Neural crest cell (in vitro differentiated cells): ENCODE data around the gene IQGAP1. TPM values are rescaled to one million over a fixed set of nuclear protein-coding genes. Genes with fewer than 3 reads are reported as not detected.
A peak's percentile ranks its signal among the peaks of the same experiment; 100 is the strongest.

Source experiments
- DNase-seq: peaks from one replicate; pipeline ENCODE4 v3.0.0; 2021; ENCODE audit warnings: low read depth, mixed read lengths, low spot score
- H3K27ac Mint-ChIP-seq: one replicate; pipeline ENCODE4 v1.8.0; 2021; ENCODE audit warnings: mild to moderate bottlenecking, mixed read lengths; ENCODE audit not compliant: unreplicated experiment
- H3K27me3 Mint-ChIP-seq: 2 replicates; pipeline ENCODE4 v1.8.0; 2021; ENCODE audit warnings: low read depth, mild to moderate bottlenecking, mixed read lengths
- H3K36me3 Mint-ChIP-seq: 2 replicates; pipeline ENCODE4 v1.8.0; 2021; ENCODE audit warnings: low read depth, mild to moderate bottlenecking, mixed read lengths
- H3K4me1 Mint-ChIP-seq: 2 replicates; pipeline ENCODE4 v1.8.0; 2021; ENCODE audit warnings: mixed read lengths
- H3K4me3 Mint-ChIP-seq: one replicate; pipeline ENCODE4 v1.8.0; 2021; ENCODE audit warnings: mild to moderate bottlenecking, mixed read lengths
- H3K9me3 Mint-ChIP-seq: 2 replicates; pipeline ENCODE4 v1.8.0; 2021; ENCODE audit warnings: mixed read lengths
- total RNA-seq: library from RNA; stranded (reverse); gene quantifications from 2 replicates; pipeline ENCODE4 v1.2.1, GENCODE V29; 2021
- TF ChIP-seq, protein P1 (sequence below): fragments of 200-600 bp; sonication (generic); conservative IDR thresholded peaks from 2 replicates; pipeline ENCODE4 v1.5.0; 2021; ENCODE audit warnings: antibody characterized with exemption, mild to moderate bottlenecking

Gene IQGAP1
- total RNA-seq, 1 donor from 2014 or later: 46.1 TPM

DNA sequence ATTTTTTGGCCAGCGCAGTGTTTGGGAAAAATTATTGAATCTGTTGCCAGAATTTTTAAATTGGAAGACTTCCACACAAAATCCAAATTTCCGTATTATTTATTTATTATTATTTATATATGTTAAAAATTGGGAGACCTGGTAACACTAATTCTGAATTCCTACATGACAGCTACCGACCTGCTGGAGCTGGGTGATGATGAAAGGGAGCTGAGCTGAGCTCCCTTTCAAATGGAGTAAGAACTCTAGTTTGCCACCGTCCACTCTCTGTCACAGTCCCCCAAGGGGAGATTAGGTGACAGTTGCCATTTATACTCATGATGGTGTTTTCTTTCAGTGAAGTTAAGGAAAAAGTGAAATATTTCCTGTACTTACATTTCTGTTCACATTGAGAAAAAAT lies 143.1 kb downstream of the IQGAP1 start:
- TF ChIP-seq, protein P1, sequence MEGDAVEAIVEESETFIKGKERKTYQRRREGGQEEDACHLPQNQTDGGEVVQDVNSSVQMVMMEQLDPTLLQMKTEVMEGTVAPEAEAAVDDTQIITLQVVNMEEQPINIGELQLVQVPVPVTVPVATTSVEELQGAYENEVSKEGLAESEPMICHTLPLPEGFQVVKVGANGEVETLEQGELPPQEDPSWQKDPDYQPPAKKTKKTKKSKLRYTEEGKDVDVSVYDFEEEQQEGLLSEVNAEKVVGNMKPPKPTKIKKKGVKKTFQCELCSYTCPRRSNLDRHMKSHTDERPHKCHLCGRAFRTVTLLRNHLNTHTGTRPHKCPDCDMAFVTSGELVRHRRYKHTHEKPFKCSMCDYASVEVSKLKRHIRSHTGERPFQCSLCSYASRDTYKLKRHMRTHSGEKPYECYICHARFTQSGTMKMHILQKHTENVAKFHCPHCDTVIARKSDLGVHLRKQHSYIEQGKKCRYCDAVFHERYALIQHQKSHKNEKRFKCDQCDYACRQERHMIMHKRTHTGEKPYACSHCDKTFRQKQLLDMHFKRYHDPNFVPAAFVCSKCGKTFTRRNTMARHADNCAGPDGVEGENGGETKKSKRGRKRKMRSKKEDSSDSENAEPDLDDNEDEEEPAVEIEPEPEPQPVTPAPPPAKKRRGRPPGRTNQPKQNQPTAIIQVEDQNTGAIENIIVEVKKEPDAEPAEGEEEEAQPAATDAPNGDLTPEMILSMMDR: no peak
- Mint-ChIP-seq H3K4me1 (peaks cover 48% of the 10 kb centered on the region), H3K27me3 (peaks cover 2% of the 10 kb centered on the region), H3K36me3 (peaks cover 6% of the 10 kb centered on the region), H3K4me3 (peak overlapping the region; percentile 94), H3K27ac (no peak overlapping the region), H3K9me3 (no peaks in the 10 kb centered on the region)
- DNase-seq: no peak

DNA sequence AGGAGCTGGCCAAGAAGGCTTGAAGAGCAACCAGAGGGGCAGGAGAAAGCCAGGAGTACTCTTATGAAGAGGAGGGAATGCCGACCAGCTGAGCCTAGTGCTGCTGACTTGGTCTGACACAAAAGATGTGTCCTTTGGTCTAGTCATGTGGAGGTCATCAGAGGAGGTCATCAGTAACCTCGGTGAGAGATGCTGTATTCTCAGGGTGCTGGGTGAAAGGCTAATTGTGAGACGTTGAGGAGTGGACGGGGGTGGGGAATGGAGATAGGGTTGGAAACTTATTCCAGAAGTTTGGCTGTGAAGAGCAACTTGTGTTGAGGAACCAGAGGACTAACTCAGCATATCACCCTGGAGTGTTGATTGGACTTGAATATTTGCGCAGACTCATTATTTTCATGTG lies 147.2 kb downstream of the IQGAP1 start:
- Mint-ChIP-seq H3K27me3 (peaks cover 2% of the 10 kb centered on the region), H3K4me1 (peaks cover 42% of the 10 kb centered on the region)

DNA sequence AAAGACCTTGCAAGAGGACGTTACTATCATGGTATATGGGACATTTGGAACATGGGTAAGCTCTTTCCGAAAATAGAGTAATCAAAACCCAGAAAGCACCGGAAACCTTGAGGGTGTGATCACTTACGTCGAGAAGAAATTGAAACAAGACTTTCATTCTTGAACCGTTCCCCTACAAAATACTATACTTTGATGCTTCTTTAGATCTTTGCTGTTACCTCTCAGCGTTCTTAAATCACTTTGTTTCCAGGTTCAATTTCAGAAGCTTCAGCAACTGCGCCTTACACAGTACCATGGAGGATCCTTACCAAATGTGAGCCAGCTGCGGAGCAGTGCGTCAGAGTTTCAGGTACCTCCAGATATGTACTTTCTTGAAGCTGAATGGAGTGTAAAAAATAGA lies 151.7 kb downstream of the IQGAP1 start:
- Mint-ChIP-seq H3K4me1 (peaks cover 10% of the 10 kb centered on the region), H3K4me3 (no peak overlapping the region), H3K27me3 (no peaks in the 10 kb centered on the region), H3K27ac (no peak overlapping the region), H3K36me3 (peaks cover 10% of the 10 kb centered on the region), H3K9me3 (no peaks in the 10 kb centered on the region)
- TF ChIP-seq, protein P1: no peak
- no peak for DNase-seq

More for the DNA sequence above, 147.2 kb downstream of the IQGAP1 start:
- no peak overlapping the region for H3K27ac Mint-ChIP-seq
- peaks cover 11% of the 10 kb centered on the region for H3K36me3 Mint-ChIP-seq
- no peak overlapping the region for H3K4me3 Mint-ChIP-seq
- no peaks in the 10 kb centered on the region for H3K9me3 Mint-ChIP-seq
- no peak for DNase-seq
- TF ChIP-seq, protein P1: no peak

DNA sequence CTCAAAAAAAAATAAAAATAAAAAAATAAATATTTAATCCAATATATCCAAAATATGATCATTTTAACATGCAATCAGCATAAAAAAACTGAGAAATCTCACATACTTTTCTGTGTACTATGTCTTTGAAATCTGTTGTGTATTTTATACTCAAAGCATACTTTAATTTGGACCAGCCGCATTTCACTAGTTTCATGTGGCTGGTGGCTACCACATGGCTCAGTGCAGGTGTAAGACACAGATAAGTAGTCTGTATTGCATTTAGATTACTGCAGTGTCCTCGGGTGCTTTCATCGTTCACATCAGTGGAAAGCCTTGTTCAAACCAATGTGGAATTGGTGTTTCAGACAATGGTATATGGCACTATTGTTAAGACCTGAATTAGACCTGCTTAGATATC lies 152.7 kb downstream of the IQGAP1 start:
- no peaks in the 10 kb centered on the region for H3K27me3 Mint-ChIP-seq
- H3K4me1 Mint-ChIP-seq: peaks cover 3% of the 10 kb centered on the region
- peaks cover 11% of the 10 kb centered on the region for H3K36me3 Mint-ChIP-seq
- TF ChIP-seq, protein P1: no peak
- H3K4me3 Mint-ChIP-seq: no peak overlapping the region
- no peak overlapping the region for H3K27ac Mint-ChIP-seq
- DNase-seq: no peak
- no peaks in the 10 kb centered on the region for H3K9me3 Mint-ChIP-seq

DNA sequence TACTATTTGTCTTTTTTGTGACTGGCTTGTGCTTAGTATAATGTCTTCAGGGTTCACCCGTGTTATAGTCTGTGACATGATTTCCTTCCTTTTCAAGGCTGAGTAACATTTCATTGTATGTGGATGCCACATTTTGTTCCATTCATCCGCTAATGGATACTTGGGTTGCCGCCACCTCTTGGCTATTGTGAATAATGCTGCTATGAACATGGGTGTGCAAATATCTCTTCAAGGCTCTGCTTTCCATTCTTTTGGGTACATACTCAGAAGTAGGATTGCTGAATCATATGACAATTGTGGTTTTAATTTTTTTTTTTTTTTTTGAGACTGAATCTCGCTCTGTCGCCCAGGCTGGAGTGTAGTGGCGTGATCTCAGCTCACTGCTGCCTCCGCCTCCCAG lies 157.1 kb downstream of the IQGAP1 start:
- H3K4me3 Mint-ChIP-seq: no peak overlapping the region
- no peaks in the 10 kb centered on the region for H3K9me3 Mint-ChIP-seq
- H3K27ac Mint-ChIP-seq: no peak overlapping the region
- H3K36me3 Mint-ChIP-seq: peaks cover 8% of the 10 kb centered on the region
- no peak for DNase-seq
- H3K4me1 Mint-ChIP-seq: peaks cover 19% of the 10 kb centered on the region
- TF ChIP-seq, protein P1: no peak
- H3K27me3 Mint-ChIP-seq: no peaks in the 10 kb centered on the region

DNA sequence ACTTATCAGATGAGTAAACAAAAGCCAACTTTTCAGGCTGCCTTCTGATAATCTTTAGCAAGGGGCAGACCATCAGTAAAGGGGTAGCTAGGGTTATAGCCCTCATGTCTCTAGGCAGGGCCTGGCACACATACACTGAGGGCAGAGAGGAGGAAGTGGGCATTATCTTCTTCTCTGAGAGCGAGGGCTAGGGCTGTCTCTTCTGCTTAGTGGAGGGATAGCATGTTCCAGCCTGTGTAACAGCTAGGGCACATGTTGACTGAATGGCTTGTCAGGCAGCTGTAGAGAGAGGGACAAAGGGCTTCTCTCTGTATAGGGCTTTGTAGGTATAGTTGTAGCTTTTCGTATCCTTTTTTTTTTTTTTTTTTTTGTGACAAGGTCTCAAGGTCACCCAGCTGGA lies 159.5 kb downstream of the IQGAP1 start:
- TF ChIP-seq, protein P1: no peak
- Mint-ChIP-seq H3K4me3 (no peak overlapping the region), H3K9me3 (no peaks in the 10 kb centered on the region), H3K4me1 (peaks cover 22% of the 10 kb centered on the region), H3K27ac (peak overlapping the region; percentile 60), H3K36me3 (peaks cover 10% of the 10 kb centered on the region), H3K27me3 (no peaks in the 10 kb centered on the region)
- DNase-seq: no peak
